GM18526 (cell line): Measurements from ENCODE around the gene SOX6.

Experiments used
- POLR2A ChIP-seq: IDR thresholded peaks from 3 replicates; pipeline ENCODE4 v1.6.1; 2011; ENCODE audit not compliant: insufficient read length; ENCODE audit errors: extremely low read depth

Gene SOX6

DNA sequence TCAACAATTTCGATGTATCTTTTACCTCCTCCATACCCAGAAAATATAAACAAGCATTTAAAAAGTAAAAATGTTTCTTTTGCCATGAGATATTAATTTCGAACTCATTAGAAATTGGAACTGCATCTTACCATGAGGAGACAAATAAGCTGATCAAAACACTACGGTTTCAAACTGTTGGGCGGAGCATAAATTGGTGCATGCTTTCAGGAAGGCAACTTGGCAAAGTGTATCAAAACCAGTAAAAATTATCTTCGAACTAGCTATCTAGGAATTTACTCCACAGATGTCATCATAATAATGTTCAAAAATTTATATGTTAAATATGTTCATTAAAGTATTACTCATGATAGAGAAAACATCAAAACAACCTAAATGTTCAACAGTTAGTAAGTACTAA, 21.4 kb upstream of the SOX6 start:
- TF ChIP-seq POLR2A, result no peak

GRCh38 chr11:16373768-16374167, 17.4 kb upstream of the SOX6 start:
- TF ChIP-seq POLR2A, result no peak

GRCh38 chr11:16372355-16372754, 16.0 kb upstream of the SOX6 start:
- no peak for TF ChIP-seq POLR2A

GRCh38 chr11:16367252-16367651, 10.9 kb upstream of the SOX6 start:
- TF ChIP-seq POLR2A, result no peak

GRCh38 chr11:16365581-16366228, 9.4 kb upstream of the SOX6 start:
- TF ChIP-seq POLR2A, result no peak

DNA sequence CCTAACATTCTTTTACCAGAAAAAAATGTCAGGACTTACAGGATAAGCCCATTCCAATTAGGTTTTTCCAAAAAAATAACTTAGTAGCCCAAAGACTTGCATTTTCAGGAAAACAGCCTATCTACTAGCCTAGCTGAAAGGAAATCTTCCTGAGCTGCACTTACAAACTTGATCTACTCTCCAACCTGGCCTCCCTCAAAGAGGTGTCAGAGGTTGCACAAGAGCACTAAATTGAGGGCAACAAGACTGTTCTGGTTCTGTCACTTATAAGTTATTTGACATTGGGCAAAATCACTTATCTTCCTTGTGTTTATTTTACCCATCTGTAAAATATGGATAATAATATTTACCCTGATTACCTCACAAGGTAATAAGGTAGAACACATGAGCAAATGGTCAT, 7.9 kb upstream of the SOX6 start:
- no peak for TF ChIP-seq POLR2A

DNA sequence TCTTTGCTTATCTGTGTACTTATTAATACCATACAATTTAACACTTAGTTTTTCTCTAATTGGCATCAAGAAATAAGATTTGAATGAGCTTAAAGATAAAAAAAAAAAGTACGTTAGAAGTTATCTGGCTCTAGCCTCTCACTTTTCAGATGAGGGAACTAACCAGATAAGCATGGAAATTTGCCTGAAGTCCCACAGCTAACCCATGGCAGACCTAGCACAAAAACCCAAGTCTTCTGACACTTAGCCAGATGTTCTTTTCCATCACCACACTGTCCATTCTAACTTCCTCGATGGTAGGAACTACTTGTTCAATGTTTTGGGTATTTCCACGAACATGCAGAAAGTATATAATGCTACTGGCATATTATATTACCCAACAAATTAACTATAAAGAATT, 7.4 kb upstream of the SOX6 start:
- no peak for TF ChIP-seq POLR2A

DNA sequence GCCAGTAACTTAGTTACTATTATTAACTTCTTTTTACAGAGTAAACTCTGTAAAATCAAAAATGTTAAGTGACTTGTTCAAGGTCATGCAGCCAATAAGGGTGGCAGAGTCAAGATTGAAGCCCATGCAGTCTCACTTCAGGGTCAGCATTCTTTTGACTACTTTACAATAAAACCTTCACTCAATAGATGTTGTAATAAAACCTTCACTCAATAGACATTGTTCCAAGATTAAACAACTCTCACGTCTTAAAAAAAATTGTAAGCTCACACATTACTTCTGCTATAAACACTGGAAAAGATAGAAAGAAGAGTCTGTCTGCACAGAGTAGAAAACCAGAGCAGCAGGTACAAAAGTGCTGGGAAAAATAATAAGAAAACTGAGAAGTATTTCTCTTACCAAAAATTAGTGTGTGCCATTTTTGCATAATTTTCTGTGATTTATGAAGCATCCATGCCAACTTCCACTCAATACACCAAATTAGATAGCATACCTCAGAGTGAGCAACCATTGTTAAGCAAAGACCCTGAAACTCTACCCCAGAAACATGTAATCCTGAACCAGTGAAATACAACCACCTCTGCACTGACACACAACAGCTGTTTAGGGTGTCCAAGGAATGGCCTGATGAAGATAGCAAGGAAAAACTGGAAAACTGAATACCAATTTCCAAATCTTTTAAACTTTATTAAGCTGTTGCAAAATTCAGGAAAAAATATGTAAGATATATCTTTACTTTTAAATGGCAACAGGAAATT, 4.9 kb upstream of the SOX6 start:
- TF ChIP-seq POLR2A, result no peak

- no peak for TF ChIP-seq POLR2A
Observed at GRCh38 chr11:16359369-16359768, 3.0 kb upstream of the SOX6 start.

DNA sequence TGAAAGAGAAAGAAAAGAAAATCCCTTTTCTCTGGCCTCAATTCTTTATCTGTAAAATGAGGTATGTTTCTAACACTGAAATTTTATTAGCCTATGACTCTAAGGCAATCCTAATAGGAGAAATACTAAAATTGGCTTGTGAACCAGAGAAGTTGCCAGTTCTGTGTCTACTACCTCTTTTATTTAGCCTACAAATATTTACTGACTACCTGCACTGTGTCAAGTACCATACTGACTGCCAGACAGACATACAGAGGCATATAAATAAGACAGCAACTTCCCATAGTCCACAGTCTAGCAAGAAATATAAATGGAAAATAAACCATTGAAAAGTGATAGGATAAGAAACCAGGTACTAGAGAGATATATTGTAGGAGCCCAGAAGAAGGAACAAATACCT, 2.4 kb upstream of the SOX6 start:
- no peak for TF ChIP-seq POLR2A

- no peak for TF ChIP-seq POLR2A
Observed at GRCh38 chr11:16357775-16358174, 1.4 kb upstream of the SOX6 start.

- no peak for TF ChIP-seq POLR2A
Observed at GRCh38 chr11:16356761-16357393, 531 bp upstream of the SOX6 start.

DNA sequence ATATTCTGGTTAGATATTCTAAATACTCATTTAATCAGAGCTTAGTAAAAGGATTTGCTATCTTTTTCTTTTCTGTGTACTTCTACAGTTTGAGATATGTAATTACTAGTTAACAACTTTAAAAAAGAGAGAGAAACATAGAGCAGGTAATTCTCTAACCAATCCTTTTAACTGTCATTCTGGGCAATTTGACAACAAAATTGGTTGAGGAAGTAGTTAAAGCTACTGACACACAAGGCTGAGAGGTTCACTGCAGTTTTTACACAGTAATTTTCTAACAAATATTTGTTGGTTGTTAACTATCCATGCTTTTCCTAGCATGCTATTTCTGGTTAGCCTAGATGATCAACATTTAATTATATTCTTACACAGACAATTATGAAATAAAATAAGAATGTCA, 3.6 kb downstream of the SOX6 start:
- TF ChIP-seq POLR2A, result no peak

DNA sequence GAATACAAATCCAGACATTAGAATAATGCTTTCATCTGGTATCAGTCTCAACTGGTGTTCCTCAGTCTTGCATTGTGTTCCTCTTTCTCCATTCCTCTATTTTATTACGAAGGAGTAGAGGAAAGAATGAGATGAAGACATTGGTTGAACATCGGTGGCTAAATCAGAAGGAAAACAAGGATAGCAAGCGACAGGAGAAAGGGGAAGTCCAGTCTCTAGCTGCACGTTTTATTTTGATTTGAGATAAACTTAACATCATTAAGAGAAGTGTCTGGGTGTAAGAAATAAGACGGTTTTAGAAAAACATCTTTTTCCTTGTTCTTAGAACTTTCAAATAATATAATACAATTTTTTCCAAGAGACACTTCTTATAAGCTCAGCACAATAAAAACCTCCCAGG, 6.2 kb downstream of the SOX6 start:
- TF ChIP-seq POLR2A, result no peak

DNA sequence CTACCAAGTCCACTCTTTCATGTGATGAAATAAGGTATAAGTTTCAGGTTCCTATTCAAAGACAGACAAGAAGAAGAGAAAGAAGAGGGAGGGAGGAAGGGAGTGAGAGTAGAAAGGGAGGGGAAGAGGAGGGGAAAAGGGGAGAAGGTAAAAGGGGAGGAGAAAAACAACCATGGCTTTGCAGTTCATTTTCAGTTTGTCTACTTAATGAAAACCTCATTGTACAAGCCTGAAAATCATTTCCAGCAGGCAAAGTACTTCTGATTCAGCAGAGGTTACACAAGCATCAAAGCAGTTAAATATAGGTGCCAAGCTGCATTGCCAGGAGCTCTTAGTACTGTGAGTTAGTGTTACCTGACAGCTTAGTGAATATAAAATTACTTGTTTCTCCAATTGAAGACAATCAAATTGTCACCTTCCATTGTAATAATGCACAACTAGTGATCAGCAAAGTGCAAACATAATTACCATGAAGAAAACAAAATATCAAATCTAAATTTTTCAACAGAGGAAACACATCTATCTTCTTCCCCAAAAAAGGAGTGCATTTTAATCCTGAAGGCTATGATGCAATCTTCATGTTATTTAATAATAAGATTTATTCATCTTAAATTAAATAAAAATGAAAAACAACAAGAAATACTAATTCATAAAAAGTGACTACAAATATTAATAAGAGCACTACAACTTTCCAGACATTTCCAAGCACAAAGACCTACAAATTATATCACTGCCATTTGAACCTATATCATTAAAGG, 8.2 kb downstream of the SOX6 start:
- no peak for TF ChIP-seq POLR2A

DNA sequence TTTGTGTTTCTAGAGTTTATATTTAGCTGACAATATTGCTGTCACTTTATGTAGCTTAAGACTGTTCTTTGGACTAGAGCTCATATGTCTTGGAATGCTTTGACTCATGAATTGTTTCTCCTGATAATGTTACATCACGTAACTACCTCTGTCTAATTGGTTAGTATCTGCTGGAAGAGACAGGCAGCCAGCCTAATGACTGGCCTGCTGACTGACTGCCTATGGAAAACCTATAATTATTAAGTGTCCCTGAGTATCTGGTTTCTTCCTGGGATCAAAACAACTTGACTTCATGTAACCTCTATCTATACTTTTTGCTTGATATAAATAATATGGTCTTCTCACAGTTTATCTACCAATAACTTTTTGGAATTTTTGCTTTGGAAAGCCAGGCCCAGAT, 9.4 kb downstream of the SOX6 start:
- TF ChIP-seq POLR2A, result no peak

DNA sequence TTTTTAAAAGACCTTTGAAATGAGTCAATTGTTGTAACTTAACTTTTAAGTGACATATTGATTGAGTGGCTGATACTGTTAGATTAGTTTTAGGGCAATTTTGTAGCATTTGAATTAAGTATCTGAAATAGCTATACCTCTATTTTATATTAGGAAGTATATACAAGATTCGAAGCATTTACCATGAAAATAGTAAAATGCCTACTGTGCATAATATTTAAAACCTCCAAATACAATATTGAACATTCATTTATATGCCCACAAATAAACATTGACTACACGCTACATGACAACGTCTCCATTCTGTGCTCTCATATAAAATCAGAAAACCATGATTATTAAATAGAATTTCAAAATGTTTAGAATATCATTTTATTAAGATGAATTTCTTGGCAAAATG, 14.5 kb downstream of the SOX6 start:
- TF ChIP-seq POLR2A, result no peak
